Measurements from ENCODE around the gene MAMDC4.
A peak's percentile ranks its signal among the peaks of the same experiment; 100 is the strongest.

The MAMDC4 gene

GRCh38 chr9:136845465-136846260 lies 6.5 kb upstream of the MAMDC4 start:
- peaks cover 49% of the 10 kb centered on the region for H3K4me1 ChIP-seq (ENCODE audit: control insufficient read depth, insufficient read depth, low read length, poor library complexity, severe bottlenecking)
- no peaks in the 10 kb centered on the region for H3K9me3 ChIP-seq (ENCODE audit: control insufficient read depth, low read length)
- H3K27me3 ChIP-seq (replicated peaks; ENCODE audit: control insufficient read depth, insufficient read depth, low read length, poor library complexity, severe bottlenecking), result peaks cover 32% of the 10 kb centered on the region
- no peak overlapping the region for H3K4me3 ChIP-seq (ENCODE audit: insufficient read depth, low read depth, low read length, poor library complexity, severe bottlenecking)
- H3K27ac ChIP-seq (ENCODE audit: insufficient read depth, low read length, poor library complexity, severe bottlenecking), result no peak overlapping the region
- no peak for DNase-seq
- H3K36me3 ChIP-seq (ENCODE audit: control insufficient read depth, insufficient read depth, low read length), result no peaks in the 10 kb centered on the region

DNA sequence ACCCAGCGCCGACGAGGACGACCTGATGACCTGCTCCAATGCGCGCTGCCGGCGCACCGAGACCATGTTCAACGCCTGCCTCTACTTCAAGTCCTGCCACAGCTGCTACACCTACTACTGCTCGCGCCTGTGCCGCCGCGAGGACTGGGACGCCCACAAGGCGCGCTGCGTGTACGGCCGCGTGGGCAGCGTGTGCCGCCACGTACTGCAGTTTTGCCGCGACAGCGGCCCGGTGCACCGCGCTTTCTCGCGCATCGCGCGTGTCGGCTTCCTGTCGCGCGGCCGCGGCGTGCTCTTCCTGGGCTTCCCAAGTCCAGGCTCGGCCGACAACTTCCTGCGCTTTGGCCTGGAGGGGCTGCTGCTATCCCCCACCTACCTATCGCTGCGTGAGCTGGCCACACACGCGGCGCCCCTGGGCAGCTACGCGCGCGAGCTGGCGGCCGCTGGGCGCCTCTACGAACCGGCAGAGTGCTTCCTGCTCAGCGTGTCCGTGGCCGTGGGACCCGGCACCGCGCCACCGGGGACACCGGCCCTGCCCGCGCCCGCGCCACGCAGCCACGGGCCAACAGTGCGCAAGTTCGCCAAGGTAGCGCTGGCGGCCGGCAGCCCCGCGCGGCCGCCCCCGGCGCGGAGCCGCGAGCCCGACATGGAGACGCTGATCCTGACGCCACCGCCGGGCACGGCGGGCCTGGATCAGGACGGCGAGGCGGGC lies 5.6 kb upstream of the MAMDC4 start:
- H3K4me1 ChIP-seq (ENCODE audit: control insufficient read depth, insufficient read depth, low read length, poor library complexity, severe bottlenecking), result peaks cover 49% of the 10 kb centered on the region
- H3K27me3 ChIP-seq (replicated peaks; ENCODE audit: control insufficient read depth, insufficient read depth, low read length, poor library complexity, severe bottlenecking), result peaks cover 32% of the 10 kb centered on the region
- H3K36me3 ChIP-seq (ENCODE audit: control insufficient read depth, insufficient read depth, low read length), result no peaks in the 10 kb centered on the region
- H3K4me3 ChIP-seq (ENCODE audit: insufficient read depth, low read depth, low read length, poor library complexity, severe bottlenecking), result no peak overlapping the region
- no peak for DNase-seq
- no peaks in the 10 kb centered on the region for H3K9me3 ChIP-seq (ENCODE audit: control insufficient read depth, low read length)
- no peak overlapping the region for H3K27ac ChIP-seq (ENCODE audit: insufficient read depth, low read length, poor library complexity, severe bottlenecking)

DNA sequence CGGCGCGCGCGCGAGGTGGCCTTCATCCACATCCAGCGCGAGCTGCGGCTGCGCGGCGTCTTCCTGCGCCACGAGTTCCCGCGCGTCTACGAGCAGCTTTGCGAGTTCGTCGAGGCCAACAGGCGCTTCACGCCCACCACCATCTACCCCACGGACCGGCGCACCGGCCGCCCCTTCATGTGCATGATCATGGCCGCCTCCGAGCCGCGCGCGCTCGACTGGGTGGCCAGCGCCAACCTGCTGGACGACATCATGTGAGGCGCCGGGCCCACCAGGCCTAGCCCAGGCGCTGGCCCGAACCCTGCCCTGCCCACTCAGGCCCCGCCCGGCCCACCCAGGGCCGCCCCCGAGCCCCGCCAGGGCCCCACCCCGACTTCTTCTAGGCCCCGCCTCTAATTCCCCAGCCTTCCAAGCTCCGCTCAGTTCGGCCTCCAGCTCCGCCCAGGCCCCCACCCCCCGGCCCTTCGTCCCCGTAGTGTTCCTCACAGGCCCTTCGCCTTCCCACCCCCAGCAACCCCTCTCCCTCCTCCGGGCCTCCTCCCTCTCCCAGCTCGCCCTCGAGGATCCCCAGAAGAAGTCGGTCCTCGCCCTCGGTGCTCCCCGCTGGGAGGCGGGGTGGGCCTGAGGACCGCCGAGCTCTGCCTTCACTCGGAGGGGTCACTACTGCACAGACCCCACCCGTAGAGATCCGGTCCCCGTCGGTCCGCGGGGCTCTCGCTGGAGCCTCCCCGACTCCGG lies 4.9 kb upstream of the MAMDC4 start:
- Histone ChIP-seq H3K9me3 (ENCODE audit: control insufficient read depth, low read length) (no peaks in the 10 kb centered on the region), H3K27ac (ENCODE audit: insufficient read depth, low read length, poor library complexity, severe bottlenecking) (no peak overlapping the region), H3K4me3 (ENCODE audit: insufficient read depth, low read depth, low read length, poor library complexity, severe bottlenecking) (peak overlapping the region; percentile 71), H3K27me3 (replicated peaks; ENCODE audit: control insufficient read depth, insufficient read depth, low read length, poor library complexity, severe bottlenecking) (peaks cover 32% of the 10 kb centered on the region), H3K4me1 (ENCODE audit: control insufficient read depth, insufficient read depth, low read length, poor library complexity, severe bottlenecking) (peaks cover 45% of the 10 kb centered on the region), H3K36me3 (ENCODE audit: control insufficient read depth, insufficient read depth, low read length) (no peaks in the 10 kb centered on the region)
- DNase-seq, result no peak

- Histone ChIP-seq H3K4me3 (ENCODE audit: insufficient read depth, low read depth, low read length, poor library complexity, severe bottlenecking) (peak overlapping the region; percentile 71), H3K9me3 (ENCODE audit: control insufficient read depth, low read length) (no peaks in the 10 kb centered on the region), H3K27ac (ENCODE audit: insufficient read depth, low read length, poor library complexity, severe bottlenecking) (no peak overlapping the region), H3K27me3 (replicated peaks; ENCODE audit: control insufficient read depth, insufficient read depth, low read length, poor library complexity, severe bottlenecking) (peaks cover 32% of the 10 kb centered on the region), H3K36me3 (ENCODE audit: control insufficient read depth, insufficient read depth, low read length) (no peaks in the 10 kb centered on the region), H3K4me1 (ENCODE audit: control insufficient read depth, insufficient read depth, low read length, poor library complexity, severe bottlenecking) (peaks cover 45% of the 10 kb centered on the region)
- DNase-seq, result peak; percentile 49 to 58 (median 57)
These were observed 4.2 kb upstream of the MAMDC4 start for GRCh38 chr9:136847826-136848392.

DNA sequence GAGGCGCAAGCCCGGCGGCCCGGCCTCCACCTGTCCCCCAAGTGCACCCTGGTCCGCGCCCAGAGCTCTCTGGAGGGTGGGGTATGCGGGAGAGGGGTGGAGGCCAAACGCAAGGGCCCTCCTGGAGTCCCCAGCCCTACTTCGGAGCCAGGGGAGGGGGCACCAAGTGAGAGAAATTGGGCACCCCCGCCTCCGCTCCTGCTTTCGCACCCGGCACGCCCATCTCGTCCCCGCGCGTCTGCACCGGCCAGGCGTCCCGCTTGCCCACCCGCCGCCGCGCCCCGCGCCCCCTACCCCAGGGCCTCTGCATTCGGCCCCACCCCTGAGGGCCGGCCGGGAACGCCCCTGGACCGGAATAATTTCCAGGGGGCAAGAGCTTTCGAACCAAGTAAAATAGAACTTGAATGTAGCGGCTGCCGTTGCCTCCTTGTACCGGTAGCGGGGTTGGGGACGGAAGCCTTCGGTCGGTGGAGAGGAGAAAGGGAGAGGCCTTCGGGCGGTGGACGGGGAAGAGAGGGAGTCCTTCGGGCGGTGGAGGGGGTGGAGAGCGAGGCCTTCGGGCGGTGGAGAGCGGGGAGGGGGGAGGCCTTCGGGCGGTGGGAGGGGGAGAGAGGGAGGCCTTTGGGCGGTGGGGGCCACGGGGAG lies 3.6 kb upstream of the MAMDC4 start:
- Histone ChIP-seq H3K4me3 (ENCODE audit: insufficient read depth, low read depth, low read length, poor library complexity, severe bottlenecking) (peak overlapping the region; percentile 71), H3K9me3 (ENCODE audit: control insufficient read depth, low read length) (no peaks in the 10 kb centered on the region), H3K27ac (ENCODE audit: insufficient read depth, low read length, poor library complexity, severe bottlenecking) (peak overlapping the region; percentile 56), H3K36me3 (ENCODE audit: control insufficient read depth, insufficient read depth, low read length) (no peaks in the 10 kb centered on the region), H3K27me3 (replicated peaks; ENCODE audit: control insufficient read depth, insufficient read depth, low read length, poor library complexity, severe bottlenecking) (peaks cover 32% of the 10 kb centered on the region), H3K4me1 (ENCODE audit: control insufficient read depth, insufficient read depth, low read length, poor library complexity, severe bottlenecking) (peaks cover 42% of the 10 kb centered on the region)
- DNase-seq, result no peak

GRCh38 chr9:136849038-136849959 lies 2.8 kb upstream of the MAMDC4 start, which contains the start of gene PHPT1:
TSS of gene PHPT1 (plus strand) at chr9:136849409. CDS start at chr9:136849431, 22 bp downstream.
- Histone ChIP-seq H3K27ac (ENCODE audit: insufficient read depth, low read length, poor library complexity, severe bottlenecking) (peak within 1 kb of the TSS; percentile 56), H3K4me3 (ENCODE audit: insufficient read depth, low read depth, low read length, poor library complexity, severe bottlenecking) (peak within 1 kb of the TSS; percentile 71), H3K27me3 (replicated peaks; ENCODE audit: control insufficient read depth, insufficient read depth, low read length, poor library complexity, severe bottlenecking) (peaks cover 27% of the 10 kb centered on the region), H3K4me1 (ENCODE audit: control insufficient read depth, insufficient read depth, low read length, poor library complexity, severe bottlenecking) (peaks cover 35% of the 10 kb centered on the region), H3K36me3 (ENCODE audit: control insufficient read depth, insufficient read depth, low read length) (no peaks in the 10 kb centered on the region), H3K9me3 (ENCODE audit: control insufficient read depth, low read length) (no peaks in the 10 kb centered on the region)
- peak; percentile 90 to 94 (median 93) for DNase-seq

GRCh38 chr9:136849960-136850865 lies 1.9 kb upstream of the MAMDC4 start:
- DNase-seq, result no peak
- Histone ChIP-seq H3K9me3 (ENCODE audit: control insufficient read depth, low read length) (no peaks in the 10 kb centered on the region), H3K4me3 (ENCODE audit: insufficient read depth, low read depth, low read length, poor library complexity, severe bottlenecking) (peak overlapping the region; percentile 71), H3K4me1 (ENCODE audit: control insufficient read depth, insufficient read depth, low read length, poor library complexity, severe bottlenecking) (peaks cover 30% of the 10 kb centered on the region), H3K27me3 (replicated peaks; ENCODE audit: control insufficient read depth, insufficient read depth, low read length, poor library complexity, severe bottlenecking) (peaks cover 21% of the 10 kb centered on the region), H3K27ac (ENCODE audit: insufficient read depth, low read length, poor library complexity, severe bottlenecking) (peak overlapping the region; percentile 56), H3K36me3 (ENCODE audit: control insufficient read depth, insufficient read depth, low read length) (no peaks in the 10 kb centered on the region)

Data from effector memory CD4-positive, alpha-beta T cell (primary cell).